ENCODE results near the gene MAN1A1.

Gene MAN1A1

GRCh38 chr6:119264854-119265397, 84.6 kb downstream of the MAN1A1 start:
- DNase-seq (ENCODE audit: extremely low read depth, low read depth): no peak
- H3K4me3 ChIP-seq (replicated peaks; ENCODE audit: low read depth, low read length): no peak overlapping the region
- TF ChIP-seq CTCF (IDR thresholded peaks at IDR 0.05; ENCODE audit: low read depth, low read length, missing control alignments): no peak

DNA sequence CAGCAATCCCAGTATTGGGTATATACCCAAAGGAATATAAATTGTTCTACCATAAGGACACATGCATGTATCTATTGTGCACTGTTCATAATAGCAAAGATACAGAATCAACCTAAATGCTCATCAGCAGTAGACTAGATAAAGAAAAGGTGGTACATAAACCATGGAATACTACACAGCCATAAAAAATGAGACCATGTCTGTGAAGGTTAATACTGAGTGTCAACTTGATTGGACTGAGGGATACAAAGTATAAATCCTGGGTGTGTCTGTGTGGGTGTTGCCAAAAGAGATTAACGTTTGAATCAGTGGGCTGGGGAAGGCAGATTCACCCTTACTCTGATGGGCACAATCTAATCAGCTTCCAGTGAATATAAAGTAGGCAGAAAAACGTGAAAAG, 86.9 kb downstream of the MAN1A1 start:
- H3K4me3 ChIP-seq (replicated peaks; ENCODE audit: low read depth, low read length): no peak overlapping the region
- TF ChIP-seq CTCF (IDR thresholded peaks at IDR 0.05; ENCODE audit: low read depth, low read length, missing control alignments): no peak
- no peak for DNase-seq (ENCODE audit: extremely low read depth, low read depth)

GRCh38 chr6:119261944-119262284, 87.6 kb downstream of the MAN1A1 start:
- no peak for TF ChIP-seq CTCF (IDR thresholded peaks at IDR 0.05; ENCODE audit: low read depth, low read length, missing control alignments)
- H3K4me3 ChIP-seq (replicated peaks; ENCODE audit: low read depth, low read length): no peak overlapping the region
- DNase-seq (ENCODE audit: extremely low read depth, low read depth): no peak

GRCh38 chr6:119259027-119259426, 90.5 kb downstream of the MAN1A1 start:
- no peak for DNase-seq (ENCODE audit: extremely low read depth, low read depth)
- TF ChIP-seq CTCF (IDR thresholded peaks at IDR 0.05; ENCODE audit: low read depth, low read length, missing control alignments): no peak
- H3K4me3 ChIP-seq (replicated peaks; ENCODE audit: low read depth, low read length): no peak overlapping the region

DNA sequence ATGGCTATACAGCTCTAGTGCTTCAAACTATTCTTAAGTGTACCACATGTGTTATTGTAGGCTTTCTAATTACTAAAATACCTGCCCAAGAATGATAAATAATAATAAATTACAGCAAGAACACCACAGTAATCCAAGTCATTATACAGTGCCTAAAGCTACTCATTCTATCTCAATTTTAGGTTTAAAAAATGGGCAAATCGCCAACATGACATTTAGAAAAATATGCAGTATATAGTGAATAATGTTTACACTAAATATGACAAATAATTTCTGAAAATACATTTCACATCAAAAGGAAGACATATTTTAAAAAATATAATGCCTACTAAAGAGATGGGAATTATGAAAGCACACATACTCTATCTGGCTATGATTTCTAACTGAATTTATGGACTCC, 91.8 kb downstream of the MAN1A1 start:
- no peak for DNase-seq (ENCODE audit: extremely low read depth, low read depth)
- no peak for TF ChIP-seq CTCF (IDR thresholded peaks at IDR 0.05; ENCODE audit: low read depth, low read length, missing control alignments)

DNA sequence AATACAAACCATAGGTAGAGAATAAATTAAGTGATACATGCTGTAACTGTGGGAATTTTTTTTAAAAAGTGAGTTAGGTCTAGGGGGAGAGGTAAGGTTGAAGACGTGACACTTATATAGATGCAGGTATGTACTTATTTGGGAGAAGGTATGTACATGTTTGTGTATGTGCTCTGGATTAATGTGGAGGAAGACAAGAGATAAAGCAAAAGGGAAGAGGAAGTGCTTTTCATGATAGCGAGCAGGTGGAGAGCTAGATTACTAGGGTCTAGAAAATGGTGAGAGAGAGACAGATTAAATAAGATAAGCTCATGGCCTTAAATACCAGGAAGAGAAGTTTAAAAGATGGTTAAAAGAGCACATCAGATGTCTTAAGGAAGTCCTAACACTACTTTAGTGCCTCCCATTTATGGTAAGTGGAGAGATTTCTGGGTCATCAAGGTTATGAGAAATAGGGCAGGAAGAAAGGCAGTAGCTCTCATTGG, 92.5 kb downstream of the MAN1A1 start:
- H3K4me3 ChIP-seq (replicated peaks; ENCODE audit: low read depth, low read length): no peak overlapping the region
- TF ChIP-seq CTCF (IDR thresholded peaks at IDR 0.05; ENCODE audit: low read depth, low read length, missing control alignments): no peak

More for the DNA sequence above, 91.8 kb downstream of the MAN1A1 start:
- no peak overlapping the region for H3K4me3 ChIP-seq (replicated peaks; ENCODE audit: low read depth, low read length)

GRCh38 chr6:119256392-119256791, 93.2 kb downstream of the MAN1A1 start:
- H3K4me3 ChIP-seq (replicated peaks; ENCODE audit: low read depth, low read length): no peak overlapping the region
- TF ChIP-seq CTCF (IDR thresholded peaks at IDR 0.05; ENCODE audit: low read depth, low read length, missing control alignments): no peak
- DNase-seq (ENCODE audit: extremely low read depth, low read depth): no peak

More for the DNA sequence above, 92.5 kb downstream of the MAN1A1 start:
- DNase-seq (ENCODE audit: extremely low read depth, low read depth): no peak

Data from HFF-Myc (cell line).